HG03439 (cell line): Measurements from ENCODE around the gene CLEC16A.

ENCODE experiments used
- ATAC-seq: cut with Tn5 transposase; IDR thresholded peaks from one replicate; pipeline ENCODE4 v1.9.1; 2021; ENCODE audit warnings: mild to moderate bottlenecking, moderate library complexity; ENCODE audit not compliant: unreplicated experiment

The CLEC16A gene

GRCh38 chr16:11133344-11133943, 189.1 kb downstream of the CLEC16A start:
- no peak for ATAC-seq

- ATAC-seq = no peak
These were observed 190.5 kb downstream of the CLEC16A start for GRCh38 chr16:11134722-11135463.

GRCh38 chr16:11135464-11135973, 191.2 kb downstream of the CLEC16A start:
- ATAC-seq = no peak

GRCh38 chr16:11136600-11136999, 192.2 kb downstream of the CLEC16A start:
- ATAC-seq = no peak

- ATAC-seq = no peak
These were observed 193.8 kb downstream of the CLEC16A start for GRCh38 chr16:11138022-11138768.

GRCh38 chr16:11138769-11139325, 194.5 kb downstream of the CLEC16A start:
- ATAC-seq = no peak

- ATAC-seq = no peak
These were observed 195.1 kb downstream of the CLEC16A start for GRCh38 chr16:11139326-11140097.

GRCh38 chr16:11140098-11140375, 195.7 kb downstream of the CLEC16A start:
- ATAC-seq = no peak

GRCh38 chr16:11140466-11140865, 196.1 kb downstream of the CLEC16A start:
- no peak for ATAC-seq

- ATAC-seq = no peak
These were observed 196.5 kb downstream of the CLEC16A start for GRCh38 chr16:11140867-11141266.

GRCh38 chr16:11141409-11142260, 197.3 kb downstream of the CLEC16A start:
- ATAC-seq = no peak

- ATAC-seq = no peak
These were observed 197.9 kb downstream of the CLEC16A start for GRCh38 chr16:11142261-11142630.

GRCh38 chr16:11142951-11143350, 198.6 kb downstream of the CLEC16A start:
- no peak for ATAC-seq

GRCh38 chr16:11143372-11144035, 199.1 kb downstream of the CLEC16A start:
- no peak for ATAC-seq

- ATAC-seq = no peak
These were observed 199.8 kb downstream of the CLEC16A start for GRCh38 chr16:11144122-11144521.

GRCh38 chr16:11145173-11145818, 200.9 kb downstream of the CLEC16A start:
- ATAC-seq = no peak

GRCh38 chr16:11145819-11146211, 201.5 kb downstream of the CLEC16A start:
- no peak for ATAC-seq

GRCh38 chr16:11147033-11147753, 202.8 kb downstream of the CLEC16A start:
- no peak for ATAC-seq
